Smooth muscle cell (in vitro differentiated cells): ENCODE results near the gene ARMCX6. TPM values are rescaled to one million over a fixed set of nuclear protein-coding genes. Genes with fewer than 3 reads are reported as not detected.

ENCODE experiments used
- DNase-seq: peaks from one replicate; lab custom pipeline; 2025; ENCODE audit not compliant: unreplicated experiment; lab: John Stamatoyannopoulos, UW
- H2AFZ ChIP-seq: fragments of 200-600 bp; sonication (generic); 2 replicates; pipeline ENCODE4 v1.6.0; 2016; ENCODE audit warnings: antibody characterized with exemption, low read depth, mild to moderate bottlenecking
- H3F3A ChIP-seq: fragments of 200-600 bp; sonication (generic); 2 replicates; pipeline ENCODE4 v1.6.0; 2017; ENCODE audit warnings: antibody characterized with exemption, low read depth
- H3K27ac ChIP-seq: fragments of 200-600 bp; sonication (generic); 2 replicates; pipeline ENCODE4 v1.5.1; 2016; ENCODE audit warnings: low read depth, mild to moderate bottlenecking
- H3K27me3 ChIP-seq: fragments of 200-600 bp; sonication (generic); 2 replicates; pipeline ENCODE4 v1.6.1; 2016; ENCODE audit warnings: low read depth, mild to moderate bottlenecking
- H3K36me3 ChIP-seq: fragments of 200-600 bp; sonication (generic); 2 replicates; pipeline ENCODE4 v1.5.1; 2016; ENCODE audit warnings: low read depth
- H3K4me1 ChIP-seq: fragments of 200-600 bp; sonication (generic); 2 replicates; pipeline ENCODE4 v1.5.1; 2016; ENCODE audit warnings: low read depth
- H3K4me2 ChIP-seq: fragments of 200-600 bp; sonication (generic); 2 replicates; pipeline ENCODE4 v1.6.0; 2016; ENCODE audit warnings: mild to moderate bottlenecking
- H3K4me3 ChIP-seq: fragments of 200-600 bp; sonication (generic); 2 replicates; pipeline ENCODE4 v1.5.1; 2016; ENCODE audit warnings: mild to moderate bottlenecking
- H3K79me2 ChIP-seq: fragments of 200-600 bp; sonication (generic); 2 replicates; pipeline ENCODE4 v1.6.0; 2016; ENCODE audit warnings: low read depth, mild to moderate bottlenecking
- H3K9ac ChIP-seq: fragments of 200-600 bp; sonication (generic); 2 replicates; pipeline ENCODE4 v1.6.0; 2016; ENCODE audit warnings: low read depth
- H3K9me3 ChIP-seq: fragments of 200-600 bp; sonication (generic); replicated peaks from 2 replicates; pipeline ENCODE4 v1.5.1; 2016; ENCODE audit warnings: low read depth
- H4K20me1 ChIP-seq: fragments of 200-600 bp; sonication (generic); 2 replicates; pipeline ENCODE4 v1.6.0; 2016; ENCODE audit warnings: low read depth
- CTCF ChIP-seq: fragments of 200-600 bp; sonication (generic); IDR thresholded peaks from 2 replicates; pipeline ENCODE4 v1.5.1; 2017; ENCODE audit warnings: borderline replicate concordance, mild to moderate bottlenecking, antibody characterized with exemption; ENCODE audit not compliant: insufficient read depth, poor library complexity, severe bottlenecking
- WGBS: methylation state at CpG from one replicate; pipeline ENCODE4 v1.1.7; 2016; ENCODE audit warnings: low lambda C conversion rate; 5-methylcytosine and 5-hydroxymethylcytosine counted together
- polyA plus RNA-seq: library from polyadenylated mRNA; unstranded; fragments of >200 nt; fragmentation: Nextera tagmentation; extraction: Ambion mirVana; gene quantifications from 2 replicates; pipeline ENCODE4 v1.2.1, GENCODE V29; 2016
- total RNA-seq: library from RNA; depleted of rRNA; stranded (reverse); fragments of >200 nt; gene quantifications from 2 replicates; pipeline ENCODE4 v1.2.3, GENCODE V29; 2014

Gene ARMCX6
- total RNA-seq, result 54.9 and 69.1 TPM in 2 replicates
- 57.2 and 72.3 TPM in 2 replicates for polyA plus RNA-seq

DNA sequence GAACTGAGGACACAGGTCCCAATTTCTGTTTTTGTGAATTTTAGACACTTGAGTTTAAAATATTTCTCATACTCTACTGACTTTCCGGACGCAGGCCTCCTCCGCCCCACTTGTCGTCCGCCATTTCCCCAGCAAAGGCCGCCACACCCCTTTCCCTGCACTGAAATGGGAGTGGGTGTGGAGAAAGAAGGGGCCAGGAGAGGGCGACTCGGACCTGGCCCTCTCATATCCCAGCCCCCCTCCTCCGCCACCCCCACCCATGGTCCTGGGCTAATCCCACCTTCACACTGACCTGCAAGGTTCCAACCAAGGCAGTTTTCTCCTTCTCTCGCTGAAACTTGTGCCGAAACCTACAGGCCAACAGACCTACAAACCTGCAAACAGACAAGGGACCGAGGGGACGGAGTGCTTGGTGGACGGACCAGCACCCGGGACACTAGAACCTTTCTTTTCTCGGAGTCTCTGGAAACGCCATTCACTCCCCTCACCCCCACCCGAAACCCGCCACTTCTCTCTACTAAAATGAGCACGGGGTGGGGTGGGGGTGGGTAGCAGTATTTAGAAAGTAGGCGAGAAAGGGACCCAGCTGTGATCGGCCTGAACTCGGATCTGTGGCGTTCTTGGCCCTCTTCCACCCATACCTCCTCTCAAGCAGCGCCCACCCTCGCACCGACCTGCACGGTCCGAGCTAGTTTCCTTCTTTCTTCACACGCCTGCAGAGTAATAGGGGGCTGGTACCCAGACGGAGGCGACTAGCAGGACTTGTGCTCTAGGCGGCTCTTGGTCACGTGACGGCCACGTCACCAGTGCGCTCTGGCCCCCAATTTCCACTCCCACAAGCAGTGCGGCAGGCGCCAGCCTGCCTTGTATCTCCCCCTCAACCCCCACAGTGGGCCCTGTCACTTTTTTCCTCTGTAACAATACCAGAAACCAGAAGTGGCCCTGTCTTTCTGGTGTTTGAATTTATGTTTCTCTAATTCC, at the start of gene ARMCX6:
Gene ARMCX6, minus strand, starts transcription at position 790 of the 981 bp plus-strand sequence. CDS start 1,380 bp downstream, outside the sequence.
- Histone ChIP-seq H3K4me3 (peak within 1 kb of the TSS; percentile 70), H3K4me1 (no peaks in the 10 kb centered on the region), H3K27ac (peak within 1 kb of the TSS; percentile 49), H3K9me3 (no peaks in the 10 kb centered on the region), H3K36me3 (no peaks in the 10 kb centered on the region), H3K27me3 (no peaks in the 10 kb centered on the region), H3F3A (no peaks in the 10 kb centered on the region), H3K9ac (peak within 1 kb of the TSS; percentile 36), H3K4me2 (peak within 1 kb of the TSS; percentile 88), H2AFZ (peak within 1 kb of the TSS; percentile 62), H4K20me1 (no peaks in the 10 kb centered on the region), H3K79me2 (no peaks in the 10 kb centered on the region)
- peak; percentile 11 for DNase-seq
- peak; percentile 21 for TF ChIP-seq CTCF
- WGBS, result 42% methylated on average over 38 of the region's 39 CpGs

DNA sequence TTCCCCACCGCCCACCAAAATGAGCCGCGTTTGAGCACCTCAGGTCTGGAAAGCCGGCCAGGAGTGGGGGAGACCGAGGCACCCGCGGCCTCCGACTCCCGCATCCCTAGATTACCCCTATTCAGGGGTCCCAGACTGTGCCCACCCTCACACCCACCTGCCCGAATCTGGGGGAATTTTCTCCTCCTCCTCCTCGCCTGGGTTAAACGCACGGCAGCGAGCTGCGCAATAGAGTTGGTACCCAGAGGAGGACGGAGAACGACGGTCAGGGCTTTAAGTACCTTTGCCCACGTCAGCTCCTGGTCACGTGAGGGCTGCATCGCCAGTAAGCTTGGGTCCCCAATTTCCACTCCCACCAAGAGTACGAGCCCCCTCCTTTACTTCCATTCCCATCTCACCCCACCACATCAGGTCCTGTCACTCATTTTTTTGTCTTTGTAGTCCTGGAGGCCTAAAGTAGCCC, 41.8 kb upstream of the ARMCX6 start, which contains the start of gene ARMCX2:
Gene ARMCX2, minus strand, starts transcription at position 250 of the 463 bp plus-strand sequence. CDS start 2,262 bp downstream, outside the sequence.
- peak within 1 kb of the TSS; percentile 51 for H3K9ac ChIP-seq
- no peak for TF ChIP-seq CTCF
- H3K4me3 ChIP-seq, result peak within 1 kb of the TSS; percentile 71
- no peaks in the 10 kb centered on the region for H3K9me3 ChIP-seq
- H3K27me3 ChIP-seq, result no peaks in the 10 kb centered on the region
- WGBS, result 52% methylated on average over 22 of the region's 22 CpGs
- peak within 1 kb of the TSS; percentile 45 for H3K27ac ChIP-seq
- no peak for DNase-seq
- H3F3A ChIP-seq, result no peaks in the 10 kb centered on the region
- H3K4me2 ChIP-seq, result peak within 1 kb of the TSS; percentile 81
- H3K36me3 ChIP-seq, result no peaks in the 10 kb centered on the region
- H4K20me1 ChIP-seq, result peaks cover 26% of the 10 kb centered on the region
- peak within 1 kb of the TSS; percentile 54 for H2AFZ ChIP-seq
- H3K79me2 ChIP-seq, result no peaks in the 10 kb centered on the region
- H3K4me1 ChIP-seq, result no peaks in the 10 kb centered on the region

DNA sequence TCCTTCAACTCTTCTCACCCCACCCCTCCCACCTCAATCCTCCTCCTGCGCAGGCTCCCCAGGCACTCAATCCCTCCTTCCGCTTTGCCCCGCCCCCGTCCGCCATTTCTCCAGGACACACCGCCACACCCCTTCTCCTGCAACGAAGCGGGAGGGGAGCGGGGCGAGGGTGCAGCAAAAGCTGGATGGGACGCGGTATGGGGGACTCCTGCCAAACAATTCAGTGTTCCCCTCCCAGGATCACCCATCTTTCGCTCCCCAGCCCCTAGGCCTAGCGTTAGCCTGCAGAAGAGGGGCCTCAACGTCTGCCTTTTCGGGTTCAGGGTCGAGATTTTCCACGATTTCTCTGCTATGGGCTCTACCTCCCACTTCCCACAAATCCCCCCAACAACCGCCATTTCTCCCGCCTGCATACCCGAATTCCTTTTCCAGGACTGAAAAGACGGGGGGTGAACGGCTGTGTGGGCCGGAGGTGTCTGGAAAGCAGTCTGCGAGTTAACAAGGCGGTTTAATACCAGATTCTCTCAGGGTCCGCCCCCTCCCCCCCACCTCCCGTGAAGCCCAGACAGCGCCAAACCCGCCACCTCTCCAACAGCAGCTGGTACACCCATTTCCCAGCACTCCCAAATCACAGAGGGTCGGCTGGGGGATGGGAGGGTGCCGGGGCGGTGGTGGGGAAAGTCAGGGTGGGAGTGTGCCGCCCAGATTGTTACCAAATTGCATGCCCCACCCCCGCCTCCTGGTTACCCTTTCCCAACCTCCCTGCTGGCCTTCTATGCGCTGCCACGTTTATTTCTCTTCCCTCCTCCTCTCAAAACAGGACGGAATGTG, 41.1 kb upstream of the ARMCX6 start:
- Histone ChIP-seq H3K4me1 (no peaks in the 10 kb centered on the region), H4K20me1 (peaks cover 26% of the 10 kb centered on the region), H3K9me3 (no peaks in the 10 kb centered on the region), H3K36me3 (no peaks in the 10 kb centered on the region), H3K9ac (peak overlapping the region; percentile 51), H3K4me2 (peak overlapping the region; percentile 81), H3K79me2 (no peaks in the 10 kb centered on the region), H3K27me3 (no peaks in the 10 kb centered on the region), H3K27ac (peak overlapping the region; percentile 45), H3F3A (no peaks in the 10 kb centered on the region), H3K4me3 (peak overlapping the region; percentile 71), H2AFZ (no peak overlapping the region)
- DNase-seq, result peak; percentile 5
- TF ChIP-seq CTCF, result no peak
- 37% methylated on average over 24 of the region's 38 CpGs for WGBS
